AG04450 (cell line): ENCODE results near the gene ARHGEF37. TPM values are rescaled to one million over a fixed set of nuclear protein-coding genes. Genes with fewer than 3 reads are reported as not detected.
"Not testable (repeated sequence)": the region's sequence is repeated elsewhere in the genome, so short reads cannot be mapped to it uniquely, and the experiment has no call there.

ENCODE experiments used
- CTCF ChIA-PET: fragments of 300-600, 350-600 bp; formaldehyde crosslinking; extraction: SDS; loops from one replicate; lab custom pipeline; 2022; ENCODE audit warnings: antibody characterized with exemption, inconsistent platforms; lab: Charles Lee
- POLR2A ChIA-PET: fragments of 350-600 bp; formaldehyde crosslinking; extraction: SDS; loops from one replicate; lab custom pipeline; 2021; ENCODE audit warnings: antibody characterized with exemption, inconsistent platforms; lab: Yijun Ruan, JAX
- DNase-seq: peaks from one replicate; pipeline ENCODE4 v3.0.0-alpha.2; 2011; ENCODE audit warnings: low read depth, low spot score
- H3K27ac ChIP-seq: one replicate; pipeline ENCODE4 v1.5.1; 2012; ENCODE audit warnings: low read depth, low read length, control low read depth
- H3K27me3 ChIP-seq: one replicate; pipeline ENCODE4 v1.6.0; 2012; ENCODE audit warnings: low read length; ENCODE audit not compliant: control insufficient read depth, insufficient read depth
- H3K4me3 ChIP-seq: 2 replicates; pipeline ENCODE4 v1.5.1; 2011; ENCODE audit warnings: mild to moderate bottlenecking, low read depth, low read length, control low read depth
- H3K9me3 ChIP-seq: 2 replicates; pipeline ENCODE4 v1.5.1; 2012; ENCODE audit warnings: low read length; ENCODE audit not compliant: control insufficient read depth, insufficient read depth
- CTCF ChIP-seq: IDR thresholded peaks from 2 replicates; pipeline ENCODE4 v1.5.1; 2011; ENCODE audit warnings: low read depth, low read length, control low read depth, inconsistent platforms
- polyA plus RNA-seq: library from polyadenylated mRNA; depleted of rRNA; stranded (reverse); fragments of >200 nt; gene quantifications from 2 replicates; pipeline ENCODE4 v1.2.3, GENCODE V29; 2011

The ARHGEF37 gene
- polyA plus RNA-seq, 1 experiment: 0.74 TPM

GRCh38 chr5:149585910-149586309 lies 4.6 kb downstream of the ARHGEF37 start:
- no peak for DNase-seq
- Histone ChIP-seq H3K4me3 (no peak overlapping the region), H3K27ac (no peak overlapping the region), H3K9me3 (no peaks in the 10 kb centered on the region), H3K27me3 (no peaks in the 10 kb centered on the region)
- TF ChIP-seq CTCF: no peak
- POLR2A ChIA-PET: no interaction called here
- CTCF ChIA-PET: interaction anchor here (2.2 kb wide), 1 partner anchor 32 kb away, joined by 14 read pairs; no protein-coding TSS in a partner anchor

- Histone ChIP-seq H3K4me3 (no peak overlapping the region), H3K27ac (no peak overlapping the region), H3K27me3 (no peaks in the 10 kb centered on the region), H3K9me3 (no peaks in the 10 kb centered on the region)
- POLR2A ChIA-PET: interaction anchor here (0.7 to 1.2 kb wide), 2 partner anchors 32 to 73 kb away, joined by 4 to 7 read pairs; no protein-coding TSS in a partner anchor
- no peak for TF ChIP-seq CTCF
- no peak for DNase-seq
- CTCF ChIA-PET: interaction anchor here (0.8 to 2.2 kb wide), 3 partner anchors 31 to 215 kb away, joined by 3 to 14 read pairs (median 3); no protein-coding TSS in a partner anchor
Measured at GRCh38 chr5:149586708-149587318, 5.5 kb downstream of the ARHGEF37 start.

GRCh38 chr5:149588936-149589335 lies 7.6 kb downstream of the ARHGEF37 start:
- no peak overlapping the region for H3K4me3 ChIP-seq
- CTCF ChIA-PET: interaction anchor here (1.4 kb wide), 1 partner anchor 29 kb away, joined by 5 read pairs; no protein-coding TSS in a partner anchor
- no peak overlapping the region for H3K27ac ChIP-seq
- DNase-seq: no peak
- TF ChIP-seq CTCF: no peak
- no peaks in the 10 kb centered on the region for H3K9me3 ChIP-seq
- peaks cover 2% of the 10 kb centered on the region for H3K27me3 ChIP-seq
- POLR2A ChIA-PET: no interaction called here

- no peak overlapping the region for H3K27ac ChIP-seq
- H3K4me3 ChIP-seq: no peak overlapping the region
- H3K9me3 ChIP-seq: no peaks in the 10 kb centered on the region
- CTCF ChIA-PET: no interaction called here
- no peak for TF ChIP-seq CTCF
- no peak for DNase-seq
- peaks cover 2% of the 10 kb centered on the region for H3K27me3 ChIP-seq
- POLR2A ChIA-PET: no interaction called here
Measured at GRCh38 chr5:149593370-149593769, 12.1 kb downstream of the ARHGEF37 start.

GRCh38 chr5:149594206-149594895 lies 13.1 kb downstream of the ARHGEF37 start:
- POLR2A ChIA-PET: no interaction called here
- no peaks in the 10 kb centered on the region for H3K9me3 ChIP-seq
- TF ChIP-seq CTCF: no peak
- no peak overlapping the region for H3K4me3 ChIP-seq
- DNase-seq: no peak
- CTCF ChIA-PET: interaction anchor here (1.1 kb wide), 1 partner anchor 24 kb away, joined by 3 read pairs; no protein-coding TSS in a partner anchor
- no peak overlapping the region for H3K27ac ChIP-seq
- peaks cover 2% of the 10 kb centered on the region for H3K27me3 ChIP-seq

- H3K27ac ChIP-seq, DNase-seq, H3K27me3 ChIP-seq, H3K9me3 ChIP-seq, H3K4me3 ChIP-seq: not testable (repeated sequence)
- ChIA-PET POLR2A (interaction anchor here (0.6 kb wide), 1 partner anchor 53 kb away, joined by 6 read pairs; no protein-coding TSS in a partner anchor), CTCF (interaction anchor here (0.8 to 1.1 kb wide), 2 partner anchors 23 to 24 kb away, joined by 3 to 4 read pairs; no protein-coding TSS in a partner anchor)
Measured at GRCh38 chr5:149595105-149595504, 13.8 kb downstream of the ARHGEF37 start.
